ENCODE results near the gene NATD1.

Gene NATD1

DNA sequence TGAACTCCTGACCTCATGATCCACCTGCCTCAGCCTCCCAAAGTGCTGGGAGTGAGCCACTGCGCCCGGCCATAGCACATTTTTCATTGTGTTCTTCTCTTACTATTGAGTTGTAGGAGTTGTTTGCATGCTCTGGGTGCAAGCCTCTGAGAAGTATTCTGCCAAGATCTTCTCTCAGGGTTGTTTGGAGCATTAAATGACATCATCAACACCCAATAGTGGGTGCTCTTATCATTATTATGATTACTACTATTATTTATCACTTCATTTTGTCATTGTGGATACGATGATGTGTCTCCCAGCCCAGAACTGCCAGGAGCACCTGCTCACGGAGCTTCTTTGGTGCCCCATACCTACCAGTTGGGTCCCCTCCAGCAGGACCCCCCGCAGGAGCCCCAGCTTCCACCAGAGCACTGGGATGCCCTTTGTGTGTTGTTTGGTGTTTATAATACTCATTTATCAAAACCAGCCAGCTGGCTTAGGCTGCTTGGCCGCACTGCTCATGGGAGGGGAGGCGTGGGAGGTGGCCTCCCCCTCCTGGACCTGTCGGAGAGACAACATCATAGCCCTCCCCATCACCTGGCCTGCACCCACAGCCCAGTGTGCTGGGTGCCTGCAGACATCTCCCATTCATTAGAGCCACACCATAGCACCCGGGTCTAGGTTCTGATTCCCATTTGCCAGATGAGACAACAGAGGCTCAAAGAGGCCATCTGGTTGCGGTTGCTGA lies 18.4 kb upstream of the NATD1 start:
- no peak overlapping the region for H3K9ac ChIP-seq (ENCODE audit: low read depth, low read length)
- H3K36me3 ChIP-seq (ENCODE audit: insufficient read depth, low read length) = no peaks in the 10 kb centered on the region
- H3K4me3 ChIP-seq (ENCODE audit: low read length) = no peak overlapping the region
- peaks cover 19% of the 10 kb centered on the region for H3K27me3 ChIP-seq (ENCODE audit: insufficient read depth, low read length)
- H3K27ac ChIP-seq (ENCODE audit: low read depth, low read length) = no peak overlapping the region
- WGBS = 93% methylated on average over 9 of the region's 10 CpGs
- H3K4me1 ChIP-seq (ENCODE audit: insufficient read depth, low read length) = no peaks in the 10 kb centered on the region
- no peaks in the 10 kb centered on the region for H3K9me3 ChIP-seq (ENCODE audit: insufficient read depth, low read depth, low read length)

DNA sequence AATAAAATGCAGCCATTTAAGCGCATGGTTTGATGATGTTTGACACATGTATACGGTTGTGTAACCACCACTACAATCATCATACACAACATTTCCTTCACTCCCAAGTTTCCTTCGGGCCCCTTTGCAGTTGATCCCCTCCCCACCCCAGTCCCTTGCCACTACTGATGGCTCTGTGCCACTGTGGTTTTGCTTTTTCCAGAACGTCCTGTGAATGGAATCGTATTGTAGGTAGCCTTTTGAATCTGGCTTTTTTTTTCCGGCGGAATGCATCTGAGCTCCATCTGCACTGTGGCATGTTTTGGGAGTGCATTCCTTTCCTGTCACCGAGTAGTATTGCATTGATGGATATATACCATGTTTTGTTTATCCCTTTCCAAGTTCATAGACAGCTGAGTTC lies 16.2 kb upstream of the NATD1 start:
- 92% methylated on average over 7 of the region's 8 CpGs for WGBS
- no peaks in the 10 kb centered on the region for H3K9me3 ChIP-seq (ENCODE audit: insufficient read depth, low read depth, low read length)
- no peaks in the 10 kb centered on the region for H3K4me1 ChIP-seq (ENCODE audit: insufficient read depth, low read length)
- H3K9ac ChIP-seq (ENCODE audit: low read depth, low read length) = no peak overlapping the region
- H3K36me3 ChIP-seq (ENCODE audit: insufficient read depth, low read length) = no peaks in the 10 kb centered on the region
- H3K27me3 ChIP-seq (ENCODE audit: insufficient read depth, low read length) = peaks cover 2% of the 10 kb centered on the region
- H3K27ac ChIP-seq (ENCODE audit: low read depth, low read length) = no peak overlapping the region
- no peak overlapping the region for H3K4me3 ChIP-seq (ENCODE audit: low read length)

DNA sequence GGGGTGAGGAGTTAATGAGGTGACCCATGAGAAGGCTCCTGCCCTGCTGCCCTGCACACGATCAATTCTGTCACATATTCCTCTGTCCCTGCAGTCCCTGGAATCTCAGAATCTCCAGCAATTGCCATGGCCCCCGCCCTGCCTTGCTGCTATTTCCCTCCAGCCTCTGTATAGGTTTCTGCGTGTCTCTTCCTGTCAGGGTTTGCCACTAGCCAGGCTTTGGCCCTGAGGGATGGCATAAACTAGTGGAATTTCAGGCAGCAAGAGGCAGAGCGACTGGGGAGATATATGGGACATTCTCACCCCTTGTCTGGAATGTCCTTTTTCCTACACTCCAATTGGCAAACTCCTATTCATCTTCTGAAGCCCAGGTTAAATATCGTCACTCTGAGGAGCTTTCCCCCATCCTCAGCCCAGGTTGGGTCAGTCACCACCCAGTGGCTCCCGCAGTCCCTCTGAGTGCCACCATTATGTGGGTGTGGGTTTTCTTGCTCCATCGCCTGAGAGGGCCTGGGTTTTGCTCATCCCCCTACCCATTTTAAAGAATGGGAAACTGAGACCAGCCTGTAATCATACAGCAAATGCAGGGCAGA lies 15.5 kb upstream of the NATD1 start:
- WGBS = 82% methylated on average over 6 of the region's 7 CpGs
- Histone ChIP-seq H3K9ac (ENCODE audit: low read depth, low read length) (no peak overlapping the region), H3K9me3 (ENCODE audit: insufficient read depth, low read depth, low read length) (no peaks in the 10 kb centered on the region), H3K27me3 (ENCODE audit: insufficient read depth, low read length) (no peaks in the 10 kb centered on the region), H3K27ac (ENCODE audit: low read depth, low read length) (no peak overlapping the region), H3K4me1 (ENCODE audit: insufficient read depth, low read length) (no peaks in the 10 kb centered on the region), H3K4me3 (ENCODE audit: low read length) (no peak overlapping the region), H3K36me3 (ENCODE audit: insufficient read depth, low read length) (no peaks in the 10 kb centered on the region)

DNA sequence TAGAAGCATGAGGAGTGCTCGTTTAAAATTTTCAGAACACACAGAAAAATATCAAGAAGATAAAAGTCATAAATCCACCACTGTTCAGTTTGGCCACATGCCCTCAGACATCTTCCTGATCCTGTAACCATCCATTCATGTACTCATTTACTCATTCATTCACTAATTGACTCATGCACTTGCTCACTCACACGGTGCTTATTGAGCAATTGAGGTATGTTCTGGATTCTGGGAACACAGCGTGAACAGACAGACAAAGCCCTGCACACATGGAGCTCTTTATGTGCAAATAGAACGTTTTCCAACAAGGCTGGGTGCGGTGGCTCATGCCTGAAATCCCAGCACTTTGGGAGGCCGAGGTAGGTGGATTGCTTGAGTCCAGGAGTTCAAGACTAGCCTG lies 10.2 kb upstream of the NATD1 start:
- Histone ChIP-seq H3K9ac (ENCODE audit: low read depth, low read length) (no peak overlapping the region), H3K27ac (ENCODE audit: low read depth, low read length) (no peak overlapping the region), H3K9me3 (ENCODE audit: insufficient read depth, low read depth, low read length) (no peaks in the 10 kb centered on the region), H3K36me3 (ENCODE audit: insufficient read depth, low read length) (no peaks in the 10 kb centered on the region), H3K27me3 (ENCODE audit: insufficient read depth, low read length) (no peaks in the 10 kb centered on the region), H3K4me3 (ENCODE audit: low read length) (no peak overlapping the region), H3K4me1 (ENCODE audit: insufficient read depth, low read length) (0 out of 2 replicates have a peak, but pooled peaks cover 3% of the 10 kb centered on the region)
- 86% methylated on average over 6 of the region's 6 CpGs for WGBS

DNA sequence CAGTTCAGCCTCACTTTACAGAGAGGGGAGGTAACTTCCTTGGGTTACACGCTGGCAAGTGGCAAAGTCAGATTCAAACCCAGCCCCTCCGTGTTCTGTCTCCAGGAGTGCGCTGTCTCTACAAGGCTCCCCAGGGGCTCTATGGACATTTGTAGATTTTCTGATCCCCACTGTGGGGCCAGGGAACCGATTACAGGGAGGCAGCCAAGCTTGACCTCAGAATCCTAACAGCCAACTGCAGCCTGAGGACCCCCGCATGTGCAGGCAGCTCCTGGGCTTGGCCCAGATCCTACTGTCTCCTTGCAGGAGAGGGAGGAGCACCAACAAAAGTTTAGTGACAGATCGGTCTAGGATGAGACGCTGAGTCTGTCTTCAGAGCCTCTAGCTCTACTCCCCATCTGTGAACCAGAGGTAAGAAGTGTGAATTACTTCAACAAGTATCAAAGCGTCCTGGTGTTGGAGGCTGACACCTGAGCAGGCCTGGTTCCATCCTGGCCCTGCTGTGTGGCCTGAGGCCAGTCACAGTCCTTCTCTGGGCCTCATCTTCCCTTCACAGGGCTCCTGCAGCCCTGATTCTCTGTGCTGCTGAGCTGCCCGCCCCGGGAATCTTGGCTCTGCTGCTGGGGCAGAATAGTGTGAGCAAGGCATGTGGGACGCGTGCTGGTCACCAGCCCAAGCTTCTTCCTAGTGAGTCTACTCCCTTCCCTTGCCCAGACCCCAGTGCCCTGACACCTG lies 9.2 kb upstream of the NATD1 start:
- Histone ChIP-seq H3K9ac (ENCODE audit: low read depth, low read length) (no peak overlapping the region), H3K27me3 (ENCODE audit: insufficient read depth, low read length) (no peaks in the 10 kb centered on the region), H3K27ac (ENCODE audit: low read depth, low read length) (no peak overlapping the region), H3K36me3 (ENCODE audit: insufficient read depth, low read length) (no peaks in the 10 kb centered on the region), H3K4me1 (ENCODE audit: insufficient read depth, low read length) (0 out of 2 replicates have a peak, but pooled peaks cover 3% of the 10 kb centered on the region), H3K4me3 (ENCODE audit: low read length) (no peak overlapping the region), H3K9me3 (ENCODE audit: insufficient read depth, low read depth, low read length) (no peaks in the 10 kb centered on the region)
- WGBS = 81% methylated on average over 12 of the region's 12 CpGs

DNA sequence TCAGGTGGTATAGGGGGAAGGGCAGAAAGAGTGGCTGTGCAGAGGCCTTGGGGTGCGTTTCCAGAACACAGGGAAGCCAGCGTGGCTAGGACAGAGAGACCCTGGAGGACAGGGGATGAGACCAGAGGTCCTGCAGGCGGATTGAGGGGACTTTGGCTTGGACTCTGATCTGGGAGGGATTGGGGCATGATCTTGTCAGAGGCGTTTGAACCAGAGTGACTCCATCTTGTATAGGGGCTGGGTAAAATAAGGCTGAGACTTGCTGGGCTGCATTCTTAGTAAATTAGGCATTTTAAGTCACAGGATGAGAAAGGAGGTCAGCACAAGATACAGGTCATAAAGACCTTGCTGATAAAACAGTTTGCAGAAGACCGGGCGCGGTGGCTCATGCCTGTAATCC lies 5.4 kb upstream of the NATD1 start:
- H3K9me3 ChIP-seq (ENCODE audit: insufficient read depth, low read depth, low read length) = no peaks in the 10 kb centered on the region
- H3K4me3 ChIP-seq (ENCODE audit: low read length) = no peak overlapping the region
- no peaks in the 10 kb centered on the region for H3K36me3 ChIP-seq (ENCODE audit: insufficient read depth, low read length)
- 95% methylated on average over 7 of the region's 7 CpGs for WGBS
- H3K27ac ChIP-seq (ENCODE audit: low read depth, low read length) = no peak overlapping the region
- no peak overlapping the region for H3K9ac ChIP-seq (ENCODE audit: low read depth, low read length)
- peaks cover 12% of the 10 kb centered on the region; the same call in 1 of the 2 replicates for H3K4me1 ChIP-seq (ENCODE audit: insufficient read depth, low read length)
- H3K27me3 ChIP-seq (ENCODE audit: insufficient read depth, low read length) = no peaks in the 10 kb centered on the region

DNA sequence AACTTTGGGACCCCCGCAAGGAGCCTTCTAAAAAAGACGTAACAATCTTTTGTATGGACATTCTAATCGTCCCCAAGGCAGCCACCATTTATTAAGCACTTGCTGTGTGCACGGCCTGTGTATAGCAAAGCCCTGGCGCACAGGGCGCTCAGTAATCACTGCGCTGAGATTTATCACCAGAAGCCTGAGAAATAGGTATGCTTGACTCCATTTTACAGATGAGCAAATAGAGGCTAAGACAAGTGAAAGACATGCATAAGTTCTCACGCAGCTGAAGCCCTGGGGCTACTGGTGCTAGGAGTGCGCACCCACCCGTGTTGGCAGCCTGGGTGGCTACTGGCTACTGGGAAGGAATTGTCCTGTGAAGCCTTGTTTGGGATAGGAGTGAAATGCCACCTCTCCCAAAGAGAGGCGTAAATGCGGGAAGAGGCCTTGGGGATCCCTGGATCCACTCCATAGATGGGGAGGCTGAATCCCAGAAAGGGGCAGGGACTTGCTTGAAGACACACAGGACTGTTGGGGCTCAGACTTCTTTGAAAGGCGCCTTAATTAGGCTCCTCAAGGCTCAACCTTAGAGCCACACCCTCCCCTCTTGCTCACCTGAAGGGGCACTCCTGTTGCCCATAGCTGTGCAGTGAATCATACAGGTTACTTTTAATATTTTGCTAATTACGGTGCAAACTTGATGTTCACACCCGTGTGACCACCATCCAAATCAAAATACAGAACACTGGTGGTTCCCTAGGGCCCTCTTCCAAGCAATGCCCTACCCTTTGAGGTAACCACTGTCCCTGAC lies 634 bp upstream of the NATD1 start:
- WGBS = 54% methylated on average over 15 of the region's 15 CpGs
- H3K27ac ChIP-seq (ENCODE audit: low read depth, low read length) = peak overlapping the region; percentile 54; the same call in 1 of the 2 replicates
- H3K27me3 ChIP-seq (ENCODE audit: insufficient read depth, low read length) = peaks cover 4% of the 10 kb centered on the region
- no peaks in the 10 kb centered on the region for H3K36me3 ChIP-seq (ENCODE audit: insufficient read depth, low read length)
- no peaks in the 10 kb centered on the region for H3K9me3 ChIP-seq (ENCODE audit: insufficient read depth, low read depth, low read length)
- H3K4me1 ChIP-seq (ENCODE audit: insufficient read depth, low read length) = peaks cover 9% of the 10 kb centered on the region; the same call in 1 of the 2 replicates
- peak overlapping the region; percentile 58 for H3K4me3 ChIP-seq (ENCODE audit: low read length)
- peak overlapping the region; percentile 45 for H3K9ac ChIP-seq (ENCODE audit: low read depth, low read length)

DNA sequence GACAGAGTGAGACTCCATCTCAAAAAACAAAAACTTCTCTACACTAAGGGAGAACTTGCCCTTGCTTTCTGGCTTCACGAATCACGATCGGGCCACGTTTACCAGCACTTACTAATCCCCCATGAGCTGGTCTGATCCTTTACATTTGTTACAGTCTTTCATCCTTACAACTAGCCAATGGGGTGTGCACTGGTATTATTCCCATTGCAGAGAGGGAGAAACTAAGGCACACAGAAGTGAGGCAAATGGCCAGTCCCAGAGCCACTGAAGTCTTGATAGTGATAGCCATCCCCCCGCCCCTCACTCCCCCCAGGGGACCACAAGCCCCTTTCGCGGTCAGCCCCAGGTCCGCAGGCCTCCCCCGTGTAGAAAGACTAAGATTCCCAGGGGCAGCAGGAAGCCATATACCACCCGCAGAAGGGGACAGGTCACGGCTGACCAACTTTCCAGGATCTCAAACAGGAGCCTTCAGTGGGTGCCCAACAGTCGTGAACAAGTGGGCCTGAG lies 868 bp downstream of the NATD1 start:
- no peaks in the 10 kb centered on the region for H3K9me3 ChIP-seq (ENCODE audit: insufficient read depth, low read depth, low read length)
- 25% methylated on average over 12 of the region's 12 CpGs for WGBS
- H3K36me3 ChIP-seq (ENCODE audit: insufficient read depth, low read length) = no peaks in the 10 kb centered on the region
- peaks cover 4% of the 10 kb centered on the region for H3K27me3 ChIP-seq (ENCODE audit: insufficient read depth, low read length)
- peak overlapping the region; percentile 58 for H3K4me3 ChIP-seq (ENCODE audit: low read length)
- peaks cover 9% of the 10 kb centered on the region; the same call in 1 of the 2 replicates for H3K4me1 ChIP-seq (ENCODE audit: insufficient read depth, low read length)
- H3K9ac ChIP-seq (ENCODE audit: low read depth, low read length) = no peak overlapping the region; the same call in 1 of the 2 replicates
- H3K27ac ChIP-seq (ENCODE audit: low read depth, low read length) = no peak overlapping the region

DNA sequence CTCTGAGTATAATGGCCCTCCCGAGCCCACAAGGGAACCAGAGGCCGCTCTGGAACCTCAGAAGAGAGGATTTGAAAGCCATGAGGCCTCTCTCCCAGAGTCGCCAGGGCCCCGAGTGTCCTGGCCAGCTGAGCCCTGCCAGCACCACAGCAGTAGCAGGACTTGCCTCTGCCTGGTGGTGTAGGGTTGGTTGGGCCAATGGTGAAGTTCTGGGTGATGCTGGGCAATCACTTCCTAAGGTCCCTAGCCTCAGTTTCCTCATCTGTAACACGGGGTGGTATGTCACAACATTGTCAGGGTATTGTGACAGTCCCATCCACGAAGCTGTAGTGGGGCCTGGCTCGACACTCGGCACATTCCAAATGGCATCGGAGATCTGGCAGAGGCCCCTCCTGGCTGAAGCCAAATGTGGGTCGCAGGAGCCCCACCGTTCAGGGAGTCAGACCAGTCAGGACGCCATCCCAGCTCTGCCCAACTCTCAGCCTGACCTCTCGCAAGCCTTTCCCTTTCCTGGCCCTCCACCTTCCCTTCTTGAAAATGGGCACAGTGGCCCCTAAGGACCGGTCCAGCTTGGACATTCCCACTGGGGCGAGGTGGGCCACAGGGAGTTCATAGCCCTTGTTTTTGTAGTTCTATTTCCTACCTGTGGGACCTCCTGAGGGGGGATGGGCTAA lies 1.7 kb downstream of the NATD1 start:
- WGBS = 92% methylated on average over 15 of the region's 15 CpGs

DNA sequence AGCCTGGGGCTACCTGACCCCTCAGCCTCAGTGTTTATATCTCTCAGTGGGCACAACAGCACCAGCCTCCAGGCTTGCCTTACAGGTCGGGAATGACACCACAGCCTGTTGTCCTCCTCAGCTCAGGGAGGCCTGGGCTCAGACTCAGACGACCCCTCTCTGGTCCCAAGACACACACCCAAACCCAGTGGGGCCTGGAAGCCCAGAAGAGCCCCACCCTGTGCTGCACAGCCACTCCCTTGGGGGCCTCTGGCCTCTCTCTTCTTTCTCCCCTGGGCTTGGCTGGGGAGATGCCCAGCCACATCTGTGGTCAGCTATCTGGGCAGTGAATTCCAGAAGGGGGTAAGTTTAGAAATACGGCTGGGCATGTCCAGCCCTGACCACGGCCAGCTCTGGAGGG lies 2.4 kb downstream of the NATD1 start:
- Histone ChIP-seq H3K4me3 (ENCODE audit: low read length) (no peak overlapping the region), H3K27me3 (ENCODE audit: insufficient read depth, low read length) (peaks cover 4% of the 10 kb centered on the region), H3K9ac (ENCODE audit: low read depth, low read length) (no peak overlapping the region), H3K36me3 (ENCODE audit: insufficient read depth, low read length) (no peaks in the 10 kb centered on the region), H3K4me1 (ENCODE audit: insufficient read depth, low read length) (peaks cover 4% of the 10 kb centered on the region; the same call in 1 of the 2 replicates), H3K9me3 (ENCODE audit: insufficient read depth, low read depth, low read length) (no peaks in the 10 kb centered on the region), H3K27ac (ENCODE audit: low read depth, low read length) (no peak overlapping the region)
- 72% methylated on average over 4 of the region's 4 CpGs for WGBS

More for the DNA sequence above, 1.7 kb downstream of the NATD1 start:
- H3K36me3 ChIP-seq (ENCODE audit: insufficient read depth, low read length) = no peaks in the 10 kb centered on the region
- H3K9ac ChIP-seq (ENCODE audit: low read depth, low read length) = no peak overlapping the region
- H3K4me3 ChIP-seq (ENCODE audit: low read length) = no peak overlapping the region
- H3K27me3 ChIP-seq (ENCODE audit: insufficient read depth, low read length) = peaks cover 4% of the 10 kb centered on the region
- H3K9me3 ChIP-seq (ENCODE audit: insufficient read depth, low read depth, low read length) = no peaks in the 10 kb centered on the region
- H3K27ac ChIP-seq (ENCODE audit: low read depth, low read length) = no peak overlapping the region
- H3K4me1 ChIP-seq (ENCODE audit: insufficient read depth, low read length) = peaks cover 4% of the 10 kb centered on the region; the same call in 1 of the 2 replicates
